SKM-1 treated with dmso at 0.1 percent for 144 hours (cell line): ENCODE data around the gene KRT74.

ENCODE experiments used
- DNase-seq: peaks from one replicate; lab custom pipeline; 2025; ENCODE audit not compliant: unreplicated experiment; lab: John Stamatoyannopoulos, UW

KRT74 gene

DNA sequence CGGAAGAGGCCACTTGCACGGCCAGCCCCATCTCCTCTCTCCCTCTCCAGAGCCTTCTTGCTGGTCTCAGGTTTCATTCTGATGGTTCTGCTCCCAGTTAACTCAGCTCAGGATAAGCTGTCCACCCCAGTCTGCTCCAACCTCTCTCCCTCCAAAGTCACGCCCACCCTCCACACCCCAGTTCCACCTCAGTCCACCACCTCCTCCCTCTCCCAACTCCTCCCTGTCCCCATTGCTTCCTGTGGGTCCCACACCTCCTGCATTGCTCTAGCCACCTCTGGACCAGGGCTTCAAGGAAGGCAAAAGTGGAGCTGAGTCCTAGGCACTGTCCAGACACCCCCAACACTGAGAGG, 33.8 kb downstream of the KRT74 start:
- no peak for DNase-seq

- no peak for DNase-seq
Measured at GRCh38 chr12:52539083-52539820, 34.4 kb downstream of the KRT74 start.

DNA sequence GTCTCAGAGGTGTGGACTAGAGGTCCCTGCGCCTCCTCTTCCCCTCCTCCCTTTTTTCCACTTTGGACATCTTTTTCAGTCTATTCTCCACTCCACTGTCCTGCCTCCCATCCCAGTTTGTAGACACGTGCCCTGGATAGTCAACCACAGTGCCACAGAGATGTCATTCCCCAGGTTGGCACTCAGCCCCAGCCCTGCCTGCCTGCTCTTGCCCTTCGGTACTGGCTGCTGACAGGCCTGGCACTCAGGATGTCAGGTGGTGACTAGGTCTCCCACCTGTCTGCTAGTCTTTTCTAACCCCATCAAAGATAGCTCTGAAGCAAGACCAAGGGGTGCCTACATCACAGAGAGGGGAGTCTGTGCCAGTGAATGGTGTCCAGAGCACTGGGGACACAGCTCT, 36.5 kb downstream of the KRT74 start:
- no peak for DNase-seq

DNA sequence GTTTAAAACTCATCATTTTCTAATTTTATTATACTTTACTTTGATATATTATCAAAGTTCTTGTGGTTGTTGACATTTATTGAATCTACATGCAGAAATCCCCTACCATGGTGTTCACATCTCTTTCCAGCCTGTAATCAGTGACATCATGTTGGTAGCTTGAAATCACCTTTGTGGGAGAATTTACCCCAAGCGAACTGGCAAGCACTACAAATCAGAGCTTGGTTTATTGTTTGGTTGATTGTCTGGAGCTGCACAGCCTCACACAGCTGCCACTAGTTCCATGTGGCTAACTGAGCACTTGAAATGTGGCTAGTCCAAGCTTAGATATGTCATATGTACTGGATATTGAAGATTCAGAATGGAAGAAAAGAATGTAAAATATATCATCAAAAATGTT, 38.1 kb downstream of the KRT74 start:
- DNase-seq, result no peak

- no peak for DNase-seq
Measured at GRCh38 chr12:52534482-52534881, 39.2 kb downstream of the KRT74 start.

- DNase-seq, result no peak
Measured at GRCh38 chr12:52533686-52534470, 39.8 kb downstream of the KRT74 start.

- no peak for DNase-seq
Measured at GRCh38 chr12:52532636-52533035, 41.0 kb downstream of the KRT74 start.

DNA sequence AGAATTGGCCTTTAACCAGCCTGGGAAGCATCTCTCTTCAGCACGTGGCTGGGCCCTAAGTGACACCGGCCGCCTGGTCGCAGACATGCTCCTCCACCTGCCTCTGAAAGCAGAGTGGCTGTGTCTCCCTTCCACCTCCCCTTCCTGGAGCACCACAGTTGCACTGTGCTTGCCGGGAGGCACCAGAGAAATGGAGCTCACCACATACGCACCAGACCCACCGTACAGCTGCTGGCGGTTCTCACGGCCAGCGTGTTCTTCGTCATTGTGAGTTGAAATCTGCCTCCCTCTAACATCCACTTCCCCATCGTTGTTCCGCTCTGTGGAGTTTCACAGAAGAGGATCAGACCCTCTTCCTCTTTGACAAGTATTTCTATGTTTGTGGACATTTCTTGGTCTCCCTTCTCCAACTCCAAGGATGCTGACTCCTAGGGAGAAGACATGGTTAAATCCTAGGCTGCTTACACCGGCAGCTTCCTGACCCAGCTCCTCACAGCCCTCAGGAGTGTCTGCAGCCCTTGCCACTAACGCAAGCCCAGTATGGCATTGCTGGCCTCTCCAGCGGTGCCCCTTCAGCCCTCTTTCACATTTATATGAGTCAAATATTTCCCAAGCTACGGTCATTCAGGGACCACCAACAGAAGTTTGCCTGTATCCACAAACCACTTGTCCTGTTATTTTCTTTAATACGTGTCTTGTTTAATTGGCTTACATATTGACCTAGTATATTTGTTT, 41.9 kb downstream of the KRT74 start:
- no peak for DNase-seq

DNA sequence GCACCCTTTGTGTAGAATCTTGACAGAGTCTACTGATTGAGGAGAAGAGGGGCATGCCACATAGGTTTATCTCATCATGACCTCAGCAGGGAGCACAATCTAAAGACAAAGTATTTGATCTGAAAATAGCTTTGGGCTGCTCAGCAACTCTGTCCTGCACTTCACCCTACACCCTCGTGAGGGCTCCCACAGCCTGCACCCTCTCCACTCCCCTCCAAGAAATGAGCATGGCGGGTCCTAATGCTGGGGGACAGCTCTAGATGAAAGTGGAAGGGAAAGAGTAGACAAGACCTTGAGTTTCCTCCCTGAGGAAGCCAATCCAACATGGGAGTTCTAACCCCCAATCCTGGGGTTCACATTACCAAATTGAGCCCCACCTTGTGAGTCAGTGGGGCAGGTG, 42.7 kb downstream of the KRT74 start:
- DNase-seq, result no peak

DNA sequence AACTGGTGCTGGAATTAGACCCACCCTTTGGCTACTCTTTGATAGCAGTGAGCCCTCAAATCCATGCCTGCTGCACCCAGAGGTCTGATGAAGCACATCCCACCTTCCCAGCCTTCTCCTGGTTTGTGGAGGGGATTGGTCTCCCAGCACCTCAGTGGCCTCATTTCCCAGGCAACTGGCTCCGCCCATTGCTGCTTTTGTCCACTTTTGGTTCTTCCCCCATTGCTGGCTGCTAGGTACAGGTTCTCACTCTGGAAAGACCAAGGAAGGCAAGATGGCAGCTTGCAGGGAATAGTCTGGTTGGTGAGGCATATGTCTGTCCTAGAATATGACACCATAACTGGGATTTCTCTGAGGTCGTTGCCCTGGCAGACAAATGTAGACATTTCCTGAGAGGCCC, 43.3 kb downstream of the KRT74 start:
- no peak for DNase-seq

DNA sequence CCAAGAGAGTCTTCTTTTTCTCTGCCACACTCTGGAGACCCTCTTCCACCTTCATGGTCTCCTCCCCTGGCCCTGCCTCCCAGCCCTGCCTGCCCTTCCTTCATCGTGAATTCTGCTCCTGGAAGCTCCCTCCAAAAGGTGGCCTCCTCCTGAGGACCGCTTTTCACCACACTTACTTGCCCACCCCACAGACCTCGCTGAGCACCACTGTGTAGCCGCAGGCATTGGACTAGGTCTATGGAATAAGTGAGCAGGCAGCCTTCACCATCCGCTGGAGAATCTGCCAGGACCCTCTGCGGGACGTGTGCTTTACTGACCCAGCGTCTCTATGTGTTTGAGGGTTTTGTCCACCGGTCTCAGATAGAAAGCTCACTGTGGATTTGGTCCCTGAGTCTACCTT, 43.8 kb downstream of the KRT74 start:
- DNase-seq, result no peak

DNA sequence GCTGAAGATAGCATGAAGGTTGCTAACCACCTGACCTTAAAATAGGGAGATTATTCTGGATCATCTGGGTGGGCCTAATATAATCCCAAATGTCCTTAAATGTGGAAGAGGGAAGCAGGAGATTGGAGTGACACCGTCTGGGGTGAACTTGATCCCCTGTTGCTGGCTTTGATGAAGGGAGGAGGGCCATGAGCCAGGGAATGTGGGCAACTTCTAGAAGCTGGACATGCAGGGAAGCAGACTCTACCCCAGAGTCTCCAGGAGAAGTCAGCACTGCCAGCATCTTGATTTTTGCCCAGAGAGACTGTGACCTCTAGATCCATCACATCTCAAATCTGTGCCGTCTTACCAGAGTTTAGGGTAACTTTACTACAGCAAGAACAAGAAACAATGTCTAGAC, 44.2 kb downstream of the KRT74 start:
- no peak for DNase-seq

- DNase-seq, result no peak
Measured at GRCh38 chr12:52528641-52529143, 45.0 kb downstream of the KRT74 start.

DNA sequence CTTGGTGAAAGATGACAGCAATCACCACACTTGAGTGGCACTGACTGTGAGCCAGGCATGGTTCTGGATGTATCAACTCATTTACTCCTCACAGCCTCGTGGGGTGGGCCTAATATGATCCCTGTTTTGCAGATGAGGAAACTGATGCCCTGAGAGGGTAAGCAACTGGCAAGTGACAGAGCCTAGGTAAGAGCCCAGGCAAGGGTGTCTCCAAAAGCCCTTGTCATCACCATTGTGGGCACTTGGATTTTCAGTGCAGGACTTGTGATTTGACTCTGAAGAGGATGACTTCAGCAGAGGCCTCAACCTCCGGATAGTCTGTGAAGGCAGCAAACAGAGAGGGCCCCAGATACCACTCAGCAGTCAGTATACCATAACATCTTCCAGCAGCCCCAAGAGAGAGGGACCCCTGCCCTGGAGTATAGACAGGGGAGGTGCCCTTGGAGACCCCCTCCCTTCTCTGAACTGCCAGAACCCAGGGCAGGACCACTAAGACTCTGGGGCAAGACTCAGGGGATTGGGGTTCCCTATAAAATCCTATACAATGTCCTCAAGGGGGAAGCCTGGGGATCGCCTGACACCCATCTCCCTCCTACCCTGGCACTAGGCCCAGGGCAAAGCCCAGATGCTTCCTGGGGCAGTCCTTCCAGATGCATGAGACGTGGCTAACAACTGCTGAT, 46.4 kb downstream of the KRT74 start:
- DNase-seq, result no peak

DNA sequence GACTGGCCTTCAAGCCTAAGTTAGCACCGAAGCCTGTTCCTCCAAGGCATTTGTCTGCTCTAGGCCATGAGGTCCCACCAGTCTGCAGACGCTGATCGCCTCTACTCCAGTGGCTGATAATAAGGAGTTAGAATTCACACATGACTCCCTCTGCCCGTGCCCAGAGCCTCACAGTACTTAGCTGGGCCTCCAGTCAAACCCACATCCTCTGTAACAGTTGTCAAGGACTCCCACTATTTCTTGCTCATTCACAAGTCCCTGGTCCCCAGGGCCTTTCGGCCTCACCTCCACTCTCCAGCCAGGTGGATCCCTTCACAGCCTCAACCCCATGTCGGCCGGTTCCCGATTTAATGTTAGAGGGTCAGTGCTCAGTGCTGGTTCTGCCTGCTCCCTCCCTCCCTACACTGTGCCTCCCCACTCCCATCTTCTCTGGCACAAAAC, 47.1 kb downstream of the KRT74 start:
- no peak for DNase-seq

- DNase-seq, result no peak
Measured at GRCh38 chr12:52525661-52526499, 47.8 kb downstream of the KRT74 start.

DNA sequence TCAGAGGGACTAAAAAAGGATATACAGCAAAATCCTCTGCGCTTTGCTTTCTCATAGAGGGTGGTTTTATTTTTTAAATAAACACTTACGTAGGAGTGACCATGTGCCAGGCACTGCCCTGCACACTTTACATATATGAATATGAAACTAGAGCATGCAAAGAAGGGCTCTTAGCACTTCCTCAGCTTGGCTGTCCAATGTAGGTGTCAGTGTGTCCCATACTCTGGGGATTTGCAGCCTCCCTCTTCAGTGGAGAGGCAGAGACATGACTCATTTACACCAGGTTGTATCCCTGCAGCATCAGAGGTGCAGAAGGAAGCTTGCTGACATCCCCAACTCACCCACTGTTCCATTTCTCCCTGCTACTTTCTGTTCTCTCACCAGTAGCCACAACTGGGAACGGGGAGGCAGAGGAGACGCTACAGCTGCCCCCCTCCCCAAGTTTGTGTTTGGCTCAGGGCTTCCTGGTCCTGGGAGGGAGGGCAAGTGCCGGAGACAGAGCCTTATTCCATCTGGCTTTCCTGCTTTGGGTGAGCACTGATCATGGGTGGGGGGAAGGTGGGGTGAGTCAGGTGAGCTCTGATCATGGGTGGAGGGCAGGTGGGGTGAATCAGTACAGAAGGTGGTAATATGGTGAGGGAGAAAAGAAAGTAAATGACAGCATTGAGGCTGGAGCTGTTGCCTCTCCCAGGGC, 48.6 kb downstream of the KRT74 start:
- DNase-seq, result no peak

GRCh38 chr12:52524241-52524897, 49.3 kb downstream of the KRT74 start:
- no peak for DNase-seq

DNA sequence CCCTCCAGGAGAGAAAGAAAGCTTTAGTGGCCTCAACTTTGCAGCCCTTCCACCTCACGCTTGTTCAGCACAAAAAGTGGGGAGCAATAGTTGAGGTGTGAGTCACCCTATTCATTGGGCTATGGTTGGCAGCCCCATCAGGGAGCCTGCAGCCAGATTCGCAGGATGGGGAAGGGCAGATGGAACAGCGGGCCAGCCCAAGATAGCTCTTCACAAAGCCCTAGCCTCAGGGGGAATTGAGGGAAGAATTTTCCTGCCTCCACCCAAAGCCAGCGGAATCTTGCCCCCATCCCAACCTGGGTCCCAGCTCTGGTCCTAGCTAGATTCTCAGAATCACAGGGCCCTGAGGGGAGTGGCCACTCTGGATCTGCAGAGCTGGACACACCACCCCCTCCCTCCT, 49.8 kb downstream of the KRT74 start:
- no peak for DNase-seq
